Measurements from ENCODE around the gene SDK2.

SDK2 gene

DNA sequence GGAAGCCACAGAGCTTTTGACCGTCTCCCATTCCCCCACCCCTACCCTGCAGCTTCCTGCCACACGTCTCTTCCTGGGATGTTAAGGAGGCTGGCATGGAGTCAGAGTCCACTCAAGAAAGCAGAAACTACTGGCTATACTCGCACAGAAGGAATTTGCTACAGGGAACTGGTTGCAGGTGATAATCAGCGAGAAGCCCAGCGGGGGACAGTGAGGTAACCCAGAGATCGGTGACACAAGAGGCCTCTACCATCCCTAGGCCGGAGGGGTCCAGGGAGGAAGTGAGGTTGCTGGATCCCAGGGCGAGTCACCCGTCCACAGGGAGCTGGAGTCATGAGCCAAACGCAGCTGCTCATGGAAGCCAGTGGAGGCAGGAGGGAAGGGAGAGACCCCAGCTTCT lies 93.7 kb downstream of the SDK2 start:
- H3K4me1 ChIP-seq (ENCODE audit: control insufficient read depth, insufficient read depth, low read length) = peaks cover 4% of the 10 kb centered on the region; the same call in 1 of the 2 replicates
- no peaks in the 10 kb centered on the region for H3K36me3 ChIP-seq (ENCODE audit: control insufficient read depth in 2 of 2, insufficient read depth in 1 of 2, low read length in 2 of 2)
- no peak overlapping the region for H3K27ac ChIP-seq (ENCODE audit: extremely low read depth, low read depth, low read length)
- ChIA-PET CTCF (interaction anchor here (1.0 to 1.5 kb wide), 2 partner anchors 121 to 649 kb away, joined by 3 to 8 read pairs; no protein-coding TSS in a partner anchor), POLR2A (interaction anchor here (0.5 kb wide), 1 partner anchor 625 kb away, joined by 3 read pairs; no protein-coding TSS in a partner anchor)
- no peak for TF ChIP-seq ZNF501 (tag by site-specific recombination; IDR thresholded peaks at IDR 0.05)
- TF ChIP-seq ZNF350 (tag by site-specific recombination; IDR thresholded peaks at IDR 0.05) = no peak
- no peak for TF ChIP-seq ZNF792 (tag by site-specific recombination; IDR thresholded peaks at IDR 0.05)
- no peak for TF ChIP-seq ZXDB (tag by site-specific recombination; IDR thresholded peaks at IDR 0.05)
- TF ChIP-seq, protein P1, sequence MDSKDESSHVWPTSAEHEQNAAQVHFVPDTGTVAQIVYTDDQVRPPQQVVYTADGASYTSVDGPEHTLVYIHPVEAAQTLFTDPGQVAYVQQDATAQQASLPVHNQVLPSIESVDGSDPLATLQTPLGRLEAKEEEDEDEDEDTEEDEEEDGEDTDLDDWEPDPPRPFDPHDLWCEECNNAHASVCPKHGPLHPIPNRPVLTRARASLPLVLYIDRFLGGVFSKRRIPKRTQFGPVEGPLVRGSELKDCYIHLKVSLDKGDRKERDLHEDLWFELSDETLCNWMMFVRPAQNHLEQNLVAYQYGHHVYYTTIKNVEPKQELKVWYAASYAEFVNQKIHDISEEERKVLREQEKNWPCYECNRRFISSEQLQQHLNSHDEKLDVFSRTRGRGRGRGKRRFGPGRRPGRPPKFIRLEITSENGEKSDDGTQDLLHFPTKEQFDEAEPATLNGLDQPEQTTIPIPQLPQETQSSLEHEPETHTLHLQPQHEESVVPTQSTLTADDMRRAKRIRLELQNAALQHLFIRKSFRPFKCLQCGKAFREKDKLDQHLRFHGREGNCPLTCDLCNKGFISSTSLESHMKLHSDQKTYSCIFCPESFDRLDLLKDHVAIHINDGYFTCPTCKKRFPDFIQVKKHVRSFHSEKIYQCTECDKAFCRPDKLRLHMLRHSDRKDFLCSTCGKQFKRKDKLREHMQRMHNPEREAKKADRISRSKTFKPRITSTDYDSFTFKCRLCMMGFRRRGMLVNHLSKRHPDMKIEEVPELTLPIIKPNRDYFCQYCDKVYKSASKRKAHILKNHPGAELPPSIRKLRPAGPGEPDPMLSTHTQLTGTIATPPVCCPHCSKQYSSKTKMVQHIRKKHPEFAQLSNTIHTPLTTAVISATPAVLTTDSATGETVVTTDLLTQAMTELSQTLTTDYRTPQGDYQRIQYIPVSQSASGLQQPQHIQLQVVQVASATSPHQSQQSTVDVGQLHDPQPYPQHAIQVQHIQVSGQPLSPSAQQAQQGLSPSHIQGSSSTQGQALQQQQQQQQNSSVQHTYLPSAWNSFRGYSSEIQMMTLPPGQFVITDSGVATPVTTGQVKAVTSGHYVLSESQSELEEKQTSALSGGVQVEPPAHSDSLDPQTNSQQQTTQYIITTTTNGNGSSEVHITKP (tag by site-specific recombination; IDR thresholded peaks at IDR 0.05) = peak; percentile 87
- TF ChIP-seq GLIS1 (tag by site-specific recombination; IDR thresholded peaks at IDR 0.05) = peak; percentile 66; the same call in 1 of the 2 replicates
- no peak for TF ChIP-seq OSR2 (tag by site-specific recombination; IDR thresholded peaks at IDR 0.05)
- TF ChIP-seq FEZF1 (tag by site-specific recombination; IDR thresholded peaks at IDR 0.05) = no peak
- peak; percentile 82 for TF ChIP-seq ZIC2 (tag by site-specific recombination; IDR thresholded peaks at IDR 0.05)
- TF ChIP-seq ZNF341 (tag by site-specific recombination; IDR thresholded peaks at IDR 0.05; ENCODE audit: low read depth) = no peak
- TF ChIP-seq, protein P2, sequence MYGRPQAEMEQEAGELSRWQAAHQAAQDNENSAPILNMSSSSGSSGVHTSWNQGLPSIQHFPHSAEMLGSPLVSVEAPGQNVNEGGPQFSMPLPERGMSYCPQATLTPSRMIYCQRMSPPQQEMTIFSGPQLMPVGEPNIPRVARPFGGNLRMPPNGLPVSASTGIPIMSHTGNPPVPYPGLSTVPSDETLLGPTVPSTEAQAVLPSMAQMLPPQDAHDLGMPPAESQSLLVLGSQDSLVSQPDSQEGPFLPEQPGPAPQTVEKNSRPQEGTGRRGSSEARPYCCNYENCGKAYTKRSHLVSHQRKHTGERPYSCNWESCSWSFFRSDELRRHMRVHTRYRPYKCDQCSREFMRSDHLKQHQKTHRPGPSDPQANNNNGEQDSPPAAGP (tag by site-specific recombination; IDR thresholded peaks at IDR 0.05) = 0 out of 2 replicates have a peak, but pooled peaks have one; percentile 33
- TF ChIP-seq GLI4 (tag by site-specific recombination; IDR thresholded peaks at IDR 0.05) = no peak
- TF ChIP-seq, protein P3, sequence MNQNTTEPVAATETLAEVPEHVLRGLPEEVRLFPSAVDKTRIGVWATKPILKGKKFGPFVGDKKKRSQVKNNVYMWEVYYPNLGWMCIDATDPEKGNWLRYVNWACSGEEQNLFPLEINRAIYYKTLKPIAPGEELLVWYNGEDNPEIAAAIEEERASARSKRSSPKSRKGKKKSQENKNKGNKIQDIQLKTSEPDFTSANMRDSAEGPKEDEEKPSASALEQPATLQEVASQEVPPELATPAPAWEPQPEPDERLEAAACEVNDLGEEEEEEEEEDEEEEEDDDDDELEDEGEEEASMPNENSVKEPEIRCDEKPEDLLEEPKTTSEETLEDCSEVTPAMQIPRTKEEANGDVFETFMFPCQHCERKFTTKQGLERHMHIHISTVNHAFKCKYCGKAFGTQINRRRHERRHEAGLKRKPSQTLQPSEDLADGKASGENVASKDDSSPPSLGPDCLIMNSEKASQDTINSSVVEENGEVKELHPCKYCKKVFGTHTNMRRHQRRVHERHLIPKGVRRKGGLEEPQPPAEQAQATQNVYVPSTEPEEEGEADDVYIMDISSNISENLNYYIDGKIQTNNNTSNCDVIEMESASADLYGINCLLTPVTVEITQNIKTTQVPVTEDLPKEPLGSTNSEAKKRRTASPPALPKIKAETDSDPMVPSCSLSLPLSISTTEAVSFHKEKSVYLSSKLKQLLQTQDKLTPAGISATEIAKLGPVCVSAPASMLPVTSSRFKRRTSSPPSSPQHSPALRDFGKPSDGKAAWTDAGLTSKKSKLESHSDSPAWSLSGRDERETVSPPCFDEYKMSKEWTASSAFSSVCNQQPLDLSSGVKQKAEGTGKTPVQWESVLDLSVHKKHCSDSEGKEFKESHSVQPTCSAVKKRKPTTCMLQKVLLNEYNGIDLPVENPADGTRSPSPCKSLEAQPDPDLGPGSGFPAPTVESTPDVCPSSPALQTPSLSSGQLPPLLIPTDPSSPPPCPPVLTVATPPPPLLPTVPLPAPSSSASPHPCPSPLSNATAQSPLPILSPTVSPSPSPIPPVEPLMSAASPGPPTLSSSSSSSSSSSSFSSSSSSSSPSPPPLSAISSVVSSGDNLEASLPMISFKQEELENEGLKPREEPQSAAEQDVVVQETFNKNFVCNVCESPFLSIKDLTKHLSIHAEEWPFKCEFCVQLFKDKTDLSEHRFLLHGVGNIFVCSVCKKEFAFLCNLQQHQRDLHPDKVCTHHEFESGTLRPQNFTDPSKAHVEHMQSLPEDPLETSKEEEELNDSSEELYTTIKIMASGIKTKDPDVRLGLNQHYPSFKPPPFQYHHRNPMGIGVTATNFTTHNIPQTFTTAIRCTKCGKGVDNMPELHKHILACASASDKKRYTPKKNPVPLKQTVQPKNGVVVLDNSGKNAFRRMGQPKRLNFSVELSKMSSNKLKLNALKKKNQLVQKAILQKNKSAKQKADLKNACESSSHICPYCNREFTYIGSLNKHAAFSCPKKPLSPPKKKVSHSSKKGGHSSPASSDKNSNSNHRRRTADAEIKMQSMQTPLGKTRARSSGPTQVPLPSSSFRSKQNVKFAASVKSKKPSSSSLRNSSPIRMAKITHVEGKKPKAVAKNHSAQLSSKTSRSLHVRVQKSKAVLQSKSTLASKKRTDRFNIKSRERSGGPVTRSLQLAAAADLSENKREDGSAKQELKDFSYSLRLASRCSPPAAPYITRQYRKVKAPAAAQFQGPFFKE (tag by site-specific recombination; IDR thresholded peaks at IDR 0.05; ENCODE audit: borderline replicate concordance) = no peak
- peak; percentile 55; the same call in 1 of the 2 replicates for TF ChIP-seq ZNF707 (tag by site-specific recombination; IDR thresholded peaks at IDR 0.05)
- TF ChIP-seq, protein P4, sequence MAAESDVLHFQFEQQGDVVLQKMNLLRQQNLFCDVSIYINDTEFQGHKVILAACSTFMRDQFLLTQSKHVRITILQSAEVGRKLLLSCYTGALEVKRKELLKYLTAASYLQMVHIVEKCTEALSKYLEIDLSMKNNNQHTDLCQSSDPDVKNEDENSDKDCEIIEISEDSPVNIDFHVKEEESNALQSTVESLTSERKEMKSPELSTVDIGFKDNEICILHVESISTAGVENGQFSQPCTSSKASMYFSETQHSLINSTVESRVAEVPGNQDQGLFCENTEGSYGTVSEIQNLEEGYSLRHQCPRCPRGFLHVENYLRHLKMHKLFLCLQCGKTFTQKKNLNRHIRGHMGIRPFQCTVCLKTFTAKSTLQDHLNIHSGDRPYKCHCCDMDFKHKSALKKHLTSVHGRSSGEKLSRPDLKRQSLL (tag by site-specific recombination; IDR thresholded peaks at IDR 0.05) = peak; percentile 61; the same call in 1 of the 2 replicates
- no peak for TF ChIP-seq ZNF623 (tag by site-specific recombination; IDR thresholded peaks at IDR 0.05)
- peak; percentile 52 for TF ChIP-seq ZNF629 (tag by site-specific recombination; IDR thresholded peaks at IDR 0.05)
- H3K9me3 ChIP-seq (ENCODE audit: control insufficient read depth, insufficient read depth, low read depth, low read length) = no peaks in the 10 kb centered on the region
- H3K4me3 ChIP-seq (ENCODE audit: low read depth, low read length) = no peak overlapping the region
